ENCODE data around the gene B4GALT1.

GRCh38 chr9:33101104-33101951, 65.8 kb downstream of the B4GALT1 start:
- TF ChIP-seq CTCF (optimal IDR thresholded peaks at IDR 0.05 in 1 of 3, IDR thresholded peaks at IDR 0.05 in 1 of 3, conservative IDR thresholded peaks at IDR 0.05 in 1 of 3; ENCODE audit: extremely low read depth in 1 of 3, insufficient read depth in 2 of 3, low read length in 3 of 3) (no peak), EZH2 (IDR thresholded peaks at IDR 0.05; ENCODE audit: low read length) (no peak)

Data from keratinocyte (primary cell).